Spleen (tissue), 11 donors: ENCODE results near the gene GAMT. TPM values are rescaled to one million over a fixed set of nuclear protein-coding genes. Genes with fewer than 3 reads are reported as not detected.

Source experiments
- DNase-seq: peaks from one replicate; pipeline ENCODE4 v3.0.0-alpha.2; 2020
- H3K27ac ChIP-seq, 8 donors: fragments of 200-600 bp; sonication (generic) in 7 of 8; 1 replicate in 4 of 8; 2 replicates in 4 of 8; pipeline versions ENCODE4 v1.5.0 to v1.8.0; 2016 to 2021; ENCODE audit warnings: inconsistent platforms in 4 of 8, mild to moderate bottlenecking in 4 of 8, moderate library complexity in 1 of 8
- H3K27me3 ChIP-seq, 7 donors: fragments of 200-600 bp; sonication (generic) in 6 of 7; replicated peaks in 1 of 7; 1 replicate in 4 of 7; 2 replicates in 3 of 7; pipeline versions ENCODE4 v1.5.0 to v1.8.0; 2016 to 2021; ENCODE audit warnings: inconsistent platforms in 3 of 7, mild to moderate bottlenecking in 1 of 7
- H3K36me3 ChIP-seq, 6 donors: fragments of 200-600 bp; sonication (generic) in 5 of 6; 1 replicate in 4 of 6; 2 replicates in 2 of 6; pipeline versions ENCODE4 v1.5.0 to v1.8.0; 2016 to 2021; ENCODE audit warnings: inconsistent platforms in 2 of 6
- H3K4me1 ChIP-seq, 6 donors: fragments of 200-600 bp; sonication (generic) in 5 of 6; 1 replicate in 3 of 6; 2 replicates in 3 of 6; pipeline versions ENCODE4 v1.5.0 to v1.8.0; 2016 to 2021; ENCODE audit warnings: inconsistent platforms in 3 of 6
- H3K4me3 ChIP-seq, 8 donors: fragments of 200-600 bp; sonication (generic) in 7 of 8; 1 replicate in 4 of 8; 2 replicates in 4 of 8; pipeline versions ENCODE4 v1.5.0 to v1.8.0; 2016 to 2021; ENCODE audit warnings: inconsistent platforms in 4 of 8, mild to moderate bottlenecking in 4 of 8, moderate library complexity in 2 of 8
- H3K9me3 ChIP-seq, 8 donors: fragments of 200-600 bp; sonication (generic) in 7 of 8; 1 replicate in 4 of 8; 2 replicates in 4 of 8; pipeline versions ENCODE4 v1.5.0 to v1.8.0; 2016 to 2021; ENCODE audit warnings: inconsistent platforms in 4 of 8
- POLR2A ChIP-seq, 3 donors: fragments of 450-650 bp; IDR thresholded peaks; one replicate each; pipeline ENCODE4 v1.5.1; 2017; ENCODE audit warnings: antibody characterized with exemption in 3 of 3, mild to moderate bottlenecking in 1 of 3
- POLR2AphosphoS5 ChIP-seq, 3 donors: sonication (generic); formaldehyde crosslinking; IDR thresholded peaks; one replicate each; pipeline ENCODE4 v1.5.1; 2017; ENCODE audit warnings: antibody characterized with exemption in 3 of 3
- WGBS, 5 donors: extraction: QIAGEN DNeasy Blood & Tissue Kit in 3 of 5; methylation state at CpG; one replicate each; pipeline versions ENCODE4 v1.1.5 to v1.1.7; 2013 to 2018; 5-methylcytosine and 5-hydroxymethylcytosine counted together
- intact Hi-C: fragments of 100-400 bp; cut with DNase I; formaldehyde crosslinking; loops from one replicate; pipeline ENCODE4 v1.15.0; 2023; ENCODE audit warnings: low total_unique reads
- polyA plus RNA-seq, 3 donors: library from polyadenylated mRNA; stranded (reverse); fragments of 200-250 nt; gene quantifications; one replicate each; pipeline ENCODE4 v1.2.1, GENCODE V29; 2013
- total RNA-seq, 7 donors: library from RNA; depleted of rRNA in 3 of 7; stranded (reverse); fragments of >200 nt in 3 of 7; fragmentation: NEBNext Ultra II Directional in 4 of 7; extraction: Animal tissue kit (Norgen Biotek cat#: 25700) in 4 of 7; gene quantifications; one replicate each; pipeline versions ENCODE4 v1.1.0 to v1.2.1, GENCODE V29; 2016 to 2021
- TF ChIP-seq, protein P1 (sequence below), 11 experiments: fragments of 200-600 bp in 7 of 11; fragments of 450-650 bp in 4 of 11; sonication (generic) in 4 of 11; IDR thresholded peaks in 8 of 11; conservative IDR thresholded peaks in 3 of 11; 1 replicate in 7 of 11; 2 replicates in 4 of 11; pipeline versions ENCODE4 v1.4.0 to v1.8.0; 2016 to 2021; ENCODE audit warnings: antibody characterized with exemption in 11 of 11, inconsistent platforms in 4 of 11, mild to moderate bottlenecking in 1 of 11
- donor health status: healthy with polysubstance abuse.
- donor health status: DM: no; HTN: no; CAD: no; lungs with moderate emphysema.
- donor health status: DM: no; HTN: no; CAD: no.
- donor health status: Bipolar disorder and iron deficiency.
- donor health status: healthy.
- donor health status: DM: no; HTN: no; CAD: no.
- donor health status: DM: yes; HTN: yes; CAD: no.

GAMT gene
- total and polyA plus RNA-seq, 10 donors = 7.1 to 20.4 (median 12.4) TPM

DNA sequence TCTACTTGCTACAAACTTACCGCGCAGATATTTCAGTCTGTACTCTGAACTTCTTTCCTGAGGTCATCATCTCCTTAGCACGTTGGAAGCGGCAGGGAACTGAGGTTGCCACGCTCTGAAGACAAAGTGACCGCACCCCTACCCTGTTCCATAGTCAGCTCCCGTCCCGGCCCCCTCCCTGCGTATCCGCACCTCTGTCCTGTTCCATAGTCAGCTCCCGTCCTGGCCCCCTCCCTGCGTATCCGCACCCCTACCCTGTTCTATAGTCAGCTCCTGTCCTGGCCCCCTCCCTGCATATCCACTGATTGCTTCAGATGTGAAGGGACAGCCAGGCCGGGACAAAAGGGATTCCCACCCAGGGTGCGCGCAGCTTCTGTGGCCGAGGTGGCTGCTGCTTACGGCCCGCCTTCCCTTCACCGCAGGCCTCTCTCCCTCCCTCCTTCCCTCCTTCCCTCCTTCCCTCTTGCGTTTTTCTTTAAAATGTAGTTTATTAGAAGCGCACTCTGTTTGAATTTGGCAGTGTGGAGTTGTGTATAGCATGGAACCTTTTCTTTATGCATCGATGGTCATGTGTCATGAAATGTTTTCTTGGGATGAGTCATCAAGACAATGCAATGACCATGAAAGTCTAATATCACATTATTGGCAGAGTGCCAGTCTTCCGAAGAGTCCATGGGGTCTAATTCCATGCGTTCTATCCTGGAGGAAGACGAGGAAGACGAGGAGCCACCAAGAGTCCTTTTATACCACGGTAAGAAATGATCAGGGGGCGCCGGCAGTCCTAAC lies 39.5 kb downstream of the GAMT start:
- WGBS, 5 donors = 78 to 86% (median 82%) methylated on average over 30 of the region's 30 CpGs
- TF ChIP-seq POLR2A (IDR thresholded peaks at IDR 0.05) (no peak), POLR2AphosphoS5 (IDR thresholded peaks at IDR 0.05) (no peak)
- TF ChIP-seq, protein P1, sequence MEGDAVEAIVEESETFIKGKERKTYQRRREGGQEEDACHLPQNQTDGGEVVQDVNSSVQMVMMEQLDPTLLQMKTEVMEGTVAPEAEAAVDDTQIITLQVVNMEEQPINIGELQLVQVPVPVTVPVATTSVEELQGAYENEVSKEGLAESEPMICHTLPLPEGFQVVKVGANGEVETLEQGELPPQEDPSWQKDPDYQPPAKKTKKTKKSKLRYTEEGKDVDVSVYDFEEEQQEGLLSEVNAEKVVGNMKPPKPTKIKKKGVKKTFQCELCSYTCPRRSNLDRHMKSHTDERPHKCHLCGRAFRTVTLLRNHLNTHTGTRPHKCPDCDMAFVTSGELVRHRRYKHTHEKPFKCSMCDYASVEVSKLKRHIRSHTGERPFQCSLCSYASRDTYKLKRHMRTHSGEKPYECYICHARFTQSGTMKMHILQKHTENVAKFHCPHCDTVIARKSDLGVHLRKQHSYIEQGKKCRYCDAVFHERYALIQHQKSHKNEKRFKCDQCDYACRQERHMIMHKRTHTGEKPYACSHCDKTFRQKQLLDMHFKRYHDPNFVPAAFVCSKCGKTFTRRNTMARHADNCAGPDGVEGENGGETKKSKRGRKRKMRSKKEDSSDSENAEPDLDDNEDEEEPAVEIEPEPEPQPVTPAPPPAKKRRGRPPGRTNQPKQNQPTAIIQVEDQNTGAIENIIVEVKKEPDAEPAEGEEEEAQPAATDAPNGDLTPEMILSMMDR (IDR thresholded peaks at IDR 0.05 in 8 of 11, conservative IDR thresholded peaks at IDR 0.05 in 3 of 11) = no peak
- no peak for DNase-seq
- H3K36me3 ChIP-seq = peaks cover 0 to 97% (median 51%) of the 10 kb centered on the region in 6 donors
- no peaks in the 10 kb centered on the region for H3K27me3 ChIP-seq
- H3K27ac ChIP-seq = peak overlapping the region in 7 of 8 donors; percentile 33 to 65 (median 47)
- H3K4me1 ChIP-seq = peaks cover 12 to 64% (median 41%) of the 10 kb centered on the region in 6 donors
- no peaks in the 10 kb centered on the region for H3K9me3 ChIP-seq
- H3K4me3 ChIP-seq = peak overlapping the region in 1 of 8 donors; percentile 26
- intact Hi-C loops = no loop called here

DNA sequence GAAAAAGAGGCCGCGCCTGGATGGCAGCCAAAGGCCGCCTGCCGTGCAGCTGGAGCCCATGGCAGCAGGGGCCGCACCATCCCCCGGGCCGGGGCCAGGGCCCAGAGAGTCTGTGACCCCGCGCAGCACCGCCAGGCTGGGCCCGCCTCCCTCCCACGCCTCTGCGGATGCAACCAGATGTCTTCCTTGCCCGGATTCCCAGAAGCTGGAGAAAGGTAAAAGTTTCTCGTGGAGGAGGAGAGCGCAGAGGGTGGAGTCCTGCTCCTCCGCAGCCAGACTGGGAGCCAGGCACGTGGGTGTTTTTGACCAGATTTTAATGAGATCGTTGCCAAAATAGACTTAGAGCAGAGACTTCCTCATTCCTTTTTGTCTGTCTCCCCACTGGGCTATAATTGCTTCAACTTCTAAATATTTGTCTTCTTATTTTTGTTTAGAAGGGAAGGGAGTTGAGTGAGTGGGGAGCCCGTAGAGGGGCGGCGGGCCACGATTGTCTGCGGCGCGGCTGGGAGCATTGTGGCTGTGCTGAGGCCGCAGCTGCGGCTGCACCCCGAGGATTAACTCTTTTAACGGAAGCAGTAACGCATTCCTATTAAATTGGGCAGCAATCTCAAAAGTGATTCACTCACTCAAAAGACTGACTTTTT lies 40.4 kb downstream of the GAMT start:
- no peak for DNase-seq
- Histone ChIP-seq H3K4me1 (peaks cover 12 to 72% (median 49%) of the 10 kb centered on the region in 6 donors), H3K27ac (peak overlapping the region in 7 of 8 donors; percentile 39 to 65 (median 47)), H3K4me3 (peak overlapping the region in 1 of 8 donors; percentile 26), H3K9me3 (no peaks in the 10 kb centered on the region), H3K27me3 (no peaks in the 10 kb centered on the region), H3K36me3 (peaks cover 0 to 90% (median 43%) of the 10 kb centered on the region in 6 donors)
- TF ChIP-seq, protein P1 (IDR thresholded peaks at IDR 0.05 in 8 of 11, conservative IDR thresholded peaks at IDR 0.05 in 3 of 11) = no peak
- TF ChIP-seq POLR2A (IDR thresholded peaks at IDR 0.05) (no peak), POLR2AphosphoS5 (IDR thresholded peaks at IDR 0.05) (peak; percentile 43 to 83 (median 71))
- 57 to 73% (median 67%) methylated on average over 24 to 31 of the region's 31 CpGs for WGBS, 5 donors
- intact Hi-C loops = no loop called here

- DNase-seq = no peak
- intact Hi-C loops = no loop called here
- Histone ChIP-seq H3K4me3 (no peak overlapping the region), H3K9me3 (no peaks in the 10 kb centered on the region), H3K27me3 (no peaks in the 10 kb centered on the region), H3K27ac (peak overlapping the region in 6 of 8 donors; percentile 20 to 65 (median 46)), H3K4me1 (peaks cover 12 to 79% (median 55%) of the 10 kb centered on the region in 6 donors), H3K36me3 (peaks cover 0 to 83% (median 38%) of the 10 kb centered on the region in 6 donors)
- TF ChIP-seq, protein P1 (IDR thresholded peaks at IDR 0.05 in 8 of 11, conservative IDR thresholded peaks at IDR 0.05 in 3 of 11) = no peak
- TF ChIP-seq POLR2A (IDR thresholded peaks at IDR 0.05) (no peak), POLR2AphosphoS5 (IDR thresholded peaks at IDR 0.05) (no peak)
- 84 to 92% (median 87%) methylated on average over 22 to 30 of the region's 30 CpGs for WGBS, 5 donors
These were observed 41.1 kb downstream of the GAMT start for GRCh38 chr19:1360126-1360817.
